SU-DHL-6 (cell line): ENCODE data around the gene TP73.

ENCODE experiments used
- CTCF ChIP-seq: fragments of 200-600 bp; sonication (generic); IDR thresholded peaks from one replicate; pipeline ENCODE4 v1.5.1; 2017; ENCODE audit warnings: antibody characterized with exemption, mild to moderate bottlenecking, low read length, moderate library complexity; ENCODE audit not compliant: insufficient read depth, poor library complexity, severe bottlenecking
- EZH2phosphoT487 ChIP-seq: fragments of 200-600 bp; sonication (generic), shearing (Covaris generic); conservative IDR thresholded peaks from 2 replicates; pipeline ENCODE4 v1.6.1; 2018; ENCODE audit warnings: mild to moderate bottlenecking, antibody characterized with exemption, low read length, moderate library complexity, mixed read lengths

GRCh38 chr1:3712573-3713535, 60.5 kb downstream of the TP73 start:
- TF ChIP-seq CTCF (no peak), EZH2phosphoT487 (no peak)
